Upper lobe of left lung (tissue), 4 donors: ENCODE results near the gene CD83.

Experiments used
- POLR2A ChIP-seq, 4 donors: fragments of 450-650 bp; IDR thresholded peaks; one replicate each; pipeline ENCODE4 v1.5.1; 2016 to 2017; ENCODE audit warnings: antibody characterized with exemption in 4 of 4, mild to moderate bottlenecking in 2 of 4
- POLR2AphosphoS5 ChIP-seq, 2 donors: sonication (generic); formaldehyde crosslinking; IDR thresholded peaks; one replicate each; pipeline ENCODE4 v1.5.1; 2017; ENCODE audit warnings: antibody characterized with exemption in 2 of 2
- TF ChIP-seq, protein P1 (sequence below), 6 experiments: fragments of 450-650 bp in 4 of 6; fragments of 200-600 bp in 2 of 6; sonication (generic) in 2 of 6; IDR thresholded peaks; one replicate each; pipeline ENCODE4 v1.5.1; 2016 to 2019; ENCODE audit warnings: antibody characterized with exemption in 6 of 6

DNA sequence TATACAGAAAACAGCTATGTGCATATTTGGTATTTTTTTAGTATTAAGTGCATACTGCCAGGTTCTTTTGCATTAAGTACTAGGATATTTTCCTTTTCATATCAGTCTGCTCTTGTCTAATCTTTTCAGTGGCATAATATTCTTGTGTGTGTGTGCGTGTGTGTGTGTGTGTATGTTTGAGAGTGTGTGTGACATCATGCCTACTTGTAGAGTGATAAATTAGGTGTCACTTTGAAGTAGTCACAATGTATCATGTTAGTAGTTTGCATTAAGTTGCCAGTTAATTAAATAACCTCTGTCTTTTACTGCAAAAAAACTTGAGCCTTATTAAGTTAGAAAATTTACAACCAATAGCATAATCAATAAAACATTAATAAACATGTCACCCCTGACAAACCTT is 65.3 kb downstream of the CD83 start:
- TF ChIP-seq, protein P1, sequence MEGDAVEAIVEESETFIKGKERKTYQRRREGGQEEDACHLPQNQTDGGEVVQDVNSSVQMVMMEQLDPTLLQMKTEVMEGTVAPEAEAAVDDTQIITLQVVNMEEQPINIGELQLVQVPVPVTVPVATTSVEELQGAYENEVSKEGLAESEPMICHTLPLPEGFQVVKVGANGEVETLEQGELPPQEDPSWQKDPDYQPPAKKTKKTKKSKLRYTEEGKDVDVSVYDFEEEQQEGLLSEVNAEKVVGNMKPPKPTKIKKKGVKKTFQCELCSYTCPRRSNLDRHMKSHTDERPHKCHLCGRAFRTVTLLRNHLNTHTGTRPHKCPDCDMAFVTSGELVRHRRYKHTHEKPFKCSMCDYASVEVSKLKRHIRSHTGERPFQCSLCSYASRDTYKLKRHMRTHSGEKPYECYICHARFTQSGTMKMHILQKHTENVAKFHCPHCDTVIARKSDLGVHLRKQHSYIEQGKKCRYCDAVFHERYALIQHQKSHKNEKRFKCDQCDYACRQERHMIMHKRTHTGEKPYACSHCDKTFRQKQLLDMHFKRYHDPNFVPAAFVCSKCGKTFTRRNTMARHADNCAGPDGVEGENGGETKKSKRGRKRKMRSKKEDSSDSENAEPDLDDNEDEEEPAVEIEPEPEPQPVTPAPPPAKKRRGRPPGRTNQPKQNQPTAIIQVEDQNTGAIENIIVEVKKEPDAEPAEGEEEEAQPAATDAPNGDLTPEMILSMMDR (IDR thresholded peaks at IDR 0.05) = no peak
- TF ChIP-seq POLR2A (IDR thresholded peaks at IDR 0.05) (no peak), POLR2AphosphoS5 (IDR thresholded peaks at IDR 0.05) (no peak)
